ENCODE measurements around the gene YBEY.
"Not testable (repeated sequence)": the region's sequence is repeated elsewhere in the genome, so short reads cannot be mapped to it uniquely, and the experiment has no call there.

DNA sequence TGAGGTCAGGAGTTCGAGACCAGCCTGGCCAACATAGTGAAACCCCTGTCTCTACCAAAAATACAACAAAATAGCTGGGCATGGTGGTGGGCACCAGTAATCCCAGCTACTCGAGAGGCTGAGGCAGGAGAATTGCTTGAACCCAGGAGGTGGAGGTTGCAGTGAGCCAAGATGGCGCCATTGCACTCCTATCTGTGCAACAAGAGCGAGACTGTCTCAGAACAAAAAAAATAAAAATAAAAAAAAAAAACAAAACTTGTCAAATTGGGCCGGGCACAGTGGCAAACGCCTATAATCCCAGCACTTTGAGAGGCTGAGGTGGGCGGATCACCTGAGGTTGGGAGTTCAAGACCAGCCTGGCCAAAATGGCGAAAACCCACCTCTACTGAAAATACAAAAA is 24.1 kb downstream of the YBEY start:
- TF ChIP-seq, protein P1, sequence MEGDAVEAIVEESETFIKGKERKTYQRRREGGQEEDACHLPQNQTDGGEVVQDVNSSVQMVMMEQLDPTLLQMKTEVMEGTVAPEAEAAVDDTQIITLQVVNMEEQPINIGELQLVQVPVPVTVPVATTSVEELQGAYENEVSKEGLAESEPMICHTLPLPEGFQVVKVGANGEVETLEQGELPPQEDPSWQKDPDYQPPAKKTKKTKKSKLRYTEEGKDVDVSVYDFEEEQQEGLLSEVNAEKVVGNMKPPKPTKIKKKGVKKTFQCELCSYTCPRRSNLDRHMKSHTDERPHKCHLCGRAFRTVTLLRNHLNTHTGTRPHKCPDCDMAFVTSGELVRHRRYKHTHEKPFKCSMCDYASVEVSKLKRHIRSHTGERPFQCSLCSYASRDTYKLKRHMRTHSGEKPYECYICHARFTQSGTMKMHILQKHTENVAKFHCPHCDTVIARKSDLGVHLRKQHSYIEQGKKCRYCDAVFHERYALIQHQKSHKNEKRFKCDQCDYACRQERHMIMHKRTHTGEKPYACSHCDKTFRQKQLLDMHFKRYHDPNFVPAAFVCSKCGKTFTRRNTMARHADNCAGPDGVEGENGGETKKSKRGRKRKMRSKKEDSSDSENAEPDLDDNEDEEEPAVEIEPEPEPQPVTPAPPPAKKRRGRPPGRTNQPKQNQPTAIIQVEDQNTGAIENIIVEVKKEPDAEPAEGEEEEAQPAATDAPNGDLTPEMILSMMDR (IDR thresholded peaks at IDR 0.05), result not testable (repeated sequence)
- not testable (repeated sequence) for TF ChIP-seq POLR2A (IDR thresholded peaks at IDR 0.05)
